OCI-LY3 (cell line): ENCODE results near the gene ATP10A.

Source experiments
- EZH2phosphoT487 ChIP-seq: fragments of 200-600 bp; shearing (Covaris generic); IDR thresholded peaks from 2 replicates; pipeline ENCODE4 v1.6.1; 2018; ENCODE audit warnings: antibody characterized with exemption, mixed run types, low read depth
- TF ChIP-seq, protein P1 (sequence below): fragments of 200-600, 300-600 bp; sonication (generic); IDR thresholded peaks from 2 replicates; pipeline ENCODE4 v1.5.1; 2014; ENCODE audit warnings: antibody characterized with exemption, low read length, low read depth

DNA sequence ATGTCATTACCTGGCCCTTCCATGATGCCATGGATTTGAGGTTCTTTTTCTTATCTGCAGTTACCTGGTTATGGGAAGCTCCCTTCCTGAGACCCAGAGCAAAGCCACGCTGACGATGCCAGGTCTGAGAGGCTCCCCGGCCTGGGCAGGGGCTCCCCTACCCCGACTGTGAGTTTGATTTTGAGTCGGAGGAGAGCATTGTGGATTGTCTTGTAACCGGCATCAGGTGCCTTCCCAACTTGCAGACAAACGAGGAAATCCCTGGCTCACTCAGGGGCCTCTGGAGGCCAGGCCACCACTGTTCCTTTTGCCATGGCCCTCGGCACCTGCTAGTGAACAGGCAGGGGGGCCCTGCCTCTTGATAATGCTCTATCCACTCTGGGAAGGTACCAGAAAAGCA, 151.4 kb downstream of the ATP10A start:
- TF ChIP-seq, protein P1, sequence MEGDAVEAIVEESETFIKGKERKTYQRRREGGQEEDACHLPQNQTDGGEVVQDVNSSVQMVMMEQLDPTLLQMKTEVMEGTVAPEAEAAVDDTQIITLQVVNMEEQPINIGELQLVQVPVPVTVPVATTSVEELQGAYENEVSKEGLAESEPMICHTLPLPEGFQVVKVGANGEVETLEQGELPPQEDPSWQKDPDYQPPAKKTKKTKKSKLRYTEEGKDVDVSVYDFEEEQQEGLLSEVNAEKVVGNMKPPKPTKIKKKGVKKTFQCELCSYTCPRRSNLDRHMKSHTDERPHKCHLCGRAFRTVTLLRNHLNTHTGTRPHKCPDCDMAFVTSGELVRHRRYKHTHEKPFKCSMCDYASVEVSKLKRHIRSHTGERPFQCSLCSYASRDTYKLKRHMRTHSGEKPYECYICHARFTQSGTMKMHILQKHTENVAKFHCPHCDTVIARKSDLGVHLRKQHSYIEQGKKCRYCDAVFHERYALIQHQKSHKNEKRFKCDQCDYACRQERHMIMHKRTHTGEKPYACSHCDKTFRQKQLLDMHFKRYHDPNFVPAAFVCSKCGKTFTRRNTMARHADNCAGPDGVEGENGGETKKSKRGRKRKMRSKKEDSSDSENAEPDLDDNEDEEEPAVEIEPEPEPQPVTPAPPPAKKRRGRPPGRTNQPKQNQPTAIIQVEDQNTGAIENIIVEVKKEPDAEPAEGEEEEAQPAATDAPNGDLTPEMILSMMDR: no peak
- no peak for TF ChIP-seq EZH2phosphoT487
